MV-4-11 (cell line): ENCODE results near the gene DHH.
A peak's percentile ranks its signal among the peaks of the same experiment; 100 is the strongest.

ENCODE experiments used
- DNase-seq: peaks from one replicate; lab custom pipeline; 2025; lab: John Stamatoyannopoulos, UW

The DHH gene

GRCh38 chr12:49050507-49051372 lies 43.9 kb downstream of the DHH start:
- DNase-seq = no peak

GRCh38 chr12:49049566-49050224 lies 44.9 kb downstream of the DHH start:
- no peak for DNase-seq

- DNase-seq = no peak
Observed at GRCh38 chr12:49048953-49049352, 45.6 kb downstream of the DHH start.

GRCh38 chr12:49046129-49046895 lies 48.3 kb downstream of the DHH start:
- DNase-seq = no peak

GRCh38 chr12:49044660-49045059 lies 49.9 kb downstream of the DHH start:
- DNase-seq = no peak

- DNase-seq = peak; percentile 60
Observed at GRCh38 chr12:49043856-49044258, 50.7 kb downstream of the DHH start.

GRCh38 chr12:49043241-49043640 lies 51.4 kb downstream of the DHH start:
- no peak for DNase-seq

GRCh38 chr12:49041881-49042484 lies 52.6 kb downstream of the DHH start:
- no peak for DNase-seq

GRCh38 chr12:49041036-49041880 lies 53.3 kb downstream of the DHH start:
- no peak for DNase-seq

GRCh38 chr12:49040364-49040855 lies 54.2 kb downstream of the DHH start:
- DNase-seq = no peak

GRCh38 chr12:49039421-49040363 lies 54.9 kb downstream of the DHH start:
- peak; percentile 1 for DNase-seq

GRCh38 chr12:49038291-49038955 lies 56.2 kb downstream of the DHH start:
- no peak for DNase-seq

GRCh38 chr12:49037947-49038237 lies 56.7 kb downstream of the DHH start:
- no peak for DNase-seq

GRCh38 chr12:49037111-49037946 lies 57.3 kb downstream of the DHH start:
- no peak for DNase-seq
